Right lobe of liver (tissue), 6 donors: ENCODE data around the gene LONP2. TPM values are rescaled to one million over a fixed set of nuclear protein-coding genes. Genes with fewer than 3 reads are reported as not detected.
"Not testable (repeated sequence)": the region's sequence is repeated elsewhere in the genome, so short reads cannot be mapped to it uniquely, and the experiment has no call there.

Source experiments
- ATAC-seq, 4 donors: fragments of 200-7000 bp; cut with Tn5 transposase; one replicate each; pipeline ENCODE4 v1.9.1; 2020; ENCODE audit warnings: mild to moderate bottlenecking in 4 of 4, moderate library complexity in 4 of 4
- DNase-seq, 3 donors: peaks; one replicate each; pipeline ENCODE4 v3.0.0-alpha.2; 2020
- H3K27ac ChIP-seq, 3 donors: fragments of 200-600 bp; one replicate each; pipeline ENCODE4 v1.8.0; 2022
- H3K27me3 ChIP-seq, 2 donors: fragments of 200-600 bp; one replicate each; pipeline ENCODE4 v1.8.0; 2022
- H3K36me3 ChIP-seq, 4 donors: fragments of 200-600 bp; sonication (generic) in 1 of 4; one replicate each; pipeline versions ENCODE4 v1.5.1 to v1.8.0; 2017 to 2022; ENCODE audit warnings: control low read depth in 1 of 4
- H3K4me1 ChIP-seq, 4 donors: fragments of 200-600 bp; sonication (generic) in 1 of 4; one replicate each; pipeline versions ENCODE4 v1.5.1 to v1.8.0; 2017 to 2022; ENCODE audit warnings: control low read depth in 1 of 4
- H3K4me3 ChIP-seq, 3 donors: fragments of 200-600 bp; one replicate each; pipeline ENCODE4 v1.8.0; 2022
- H3K9me3 ChIP-seq, 4 donors: fragments of 200-600 bp; sonication (generic) in 1 of 4; one replicate each; pipeline versions ENCODE4 v1.5.1 to v1.8.0; 2017 to 2022; ENCODE audit warnings: control low read depth in 1 of 4
- POLR2A ChIP-seq: fragments of 450-650 bp; IDR thresholded peaks from one replicate; pipeline ENCODE4 v1.6.1; 2017; ENCODE audit warnings: antibody characterized with exemption, mild to moderate bottlenecking
- WGBS: methylation state at CpG from one replicate; pipeline ENCODE4 v1.1.6; 2018; ENCODE audit warnings: low coverage, low lambda C conversion rate; ENCODE audit not compliant: insufficient coverage; ENCODE audit errors: missing lambda C conversion rate; 5-methylcytosine and 5-hydroxymethylcytosine counted together
- intact Hi-C, 2 donors: fragments of 100-400 bp; cut with DNase I; formaldehyde crosslinking; loops; one replicate each; pipeline versions ENCODE4 v1.11.2 to v1.14.1; 2022
- total RNA-seq, 6 experiments: library from RNA; depleted of rRNA in 2 of 6; stranded (reverse); fragments of >200 nt in 2 of 6; fragmentation: NEBNext Ultra II Directional in 3 of 6; extraction: Animal tissue kit (Norgen Biotek cat#: 25700) in 3 of 6; gene quantifications; one replicate each; pipeline versions ENCODE4 v1.1.0 to v1.2.4, GENCODE V29; 2016 to 2023
- TF ChIP-seq, protein P1 (sequence below), 4 donors: fragments of 200-600 bp in 3 of 4; fragments of 450-650 bp in 1 of 4; IDR thresholded peaks; one replicate each; pipeline versions ENCODE4 v1.5.1 to v1.8.0; 2016 to 2022; ENCODE audit warnings: antibody characterized with exemption in 4 of 4, mild to moderate bottlenecking in 2 of 4
- donor health status: DM: no; HTN: yes; CAD: no.
- donor health status: DM: no; HTN: no; CAD: no.
- donor health status: DM: no; HTN: no; CAD: no.
- donor health status: DM: no; HTN: yes; CAD: no.
- donor health status: DM: no; HTN: yes; CAD: no.

LONP2 gene
- total RNA-seq, 6 experiments from 2014 or later = 102 to 164 (median 153) TPM

DNA sequence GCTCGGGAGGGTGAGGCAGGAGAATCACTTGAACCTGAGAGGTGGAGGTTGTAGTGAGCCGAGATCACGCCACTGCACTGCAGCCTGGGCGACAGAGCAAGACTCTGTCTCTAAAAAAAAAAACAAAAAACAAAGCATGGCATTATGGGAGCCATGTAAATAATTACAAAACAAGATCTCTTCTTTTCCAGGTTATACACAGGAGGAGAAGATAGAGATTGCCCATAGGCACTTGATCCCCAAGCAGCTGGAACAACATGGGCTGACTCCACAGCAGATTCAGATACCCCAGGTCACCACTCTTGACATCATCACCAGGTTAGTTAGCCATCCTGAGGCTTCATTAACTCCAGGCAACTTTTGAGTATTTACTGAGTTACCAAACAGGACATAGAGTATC lies 55.4 kb downstream of the LONP2 start:
- H3K27ac ChIP-seq = peak overlapping the region in 1 of 3 donors; percentile 44
- DNase-seq (no peak), ATAC-seq (peak; percentile 48 to 73 (median 54))
- no peak overlapping the region for H3K4me3 ChIP-seq
- peaks cover 0 to 59% (median 40%) of the 10 kb centered on the region in 4 donors for H3K36me3 ChIP-seq
- WGBS = 39% methylated on average over 4 of the region's 4 CpGs
- H3K4me1 ChIP-seq = peaks cover 0 to 33% (median 9%) of the 10 kb centered on the region in 4 donors
- no peak for TF ChIP-seq POLR2A
- TF ChIP-seq, protein P1, sequence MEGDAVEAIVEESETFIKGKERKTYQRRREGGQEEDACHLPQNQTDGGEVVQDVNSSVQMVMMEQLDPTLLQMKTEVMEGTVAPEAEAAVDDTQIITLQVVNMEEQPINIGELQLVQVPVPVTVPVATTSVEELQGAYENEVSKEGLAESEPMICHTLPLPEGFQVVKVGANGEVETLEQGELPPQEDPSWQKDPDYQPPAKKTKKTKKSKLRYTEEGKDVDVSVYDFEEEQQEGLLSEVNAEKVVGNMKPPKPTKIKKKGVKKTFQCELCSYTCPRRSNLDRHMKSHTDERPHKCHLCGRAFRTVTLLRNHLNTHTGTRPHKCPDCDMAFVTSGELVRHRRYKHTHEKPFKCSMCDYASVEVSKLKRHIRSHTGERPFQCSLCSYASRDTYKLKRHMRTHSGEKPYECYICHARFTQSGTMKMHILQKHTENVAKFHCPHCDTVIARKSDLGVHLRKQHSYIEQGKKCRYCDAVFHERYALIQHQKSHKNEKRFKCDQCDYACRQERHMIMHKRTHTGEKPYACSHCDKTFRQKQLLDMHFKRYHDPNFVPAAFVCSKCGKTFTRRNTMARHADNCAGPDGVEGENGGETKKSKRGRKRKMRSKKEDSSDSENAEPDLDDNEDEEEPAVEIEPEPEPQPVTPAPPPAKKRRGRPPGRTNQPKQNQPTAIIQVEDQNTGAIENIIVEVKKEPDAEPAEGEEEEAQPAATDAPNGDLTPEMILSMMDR (IDR thresholded peaks at IDR 0.05) = no peak
- H3K27me3 ChIP-seq = no peaks in the 10 kb centered on the region
- intact Hi-C loops = no loop called here
- no peaks in the 10 kb centered on the region for H3K9me3 ChIP-seq

DNA sequence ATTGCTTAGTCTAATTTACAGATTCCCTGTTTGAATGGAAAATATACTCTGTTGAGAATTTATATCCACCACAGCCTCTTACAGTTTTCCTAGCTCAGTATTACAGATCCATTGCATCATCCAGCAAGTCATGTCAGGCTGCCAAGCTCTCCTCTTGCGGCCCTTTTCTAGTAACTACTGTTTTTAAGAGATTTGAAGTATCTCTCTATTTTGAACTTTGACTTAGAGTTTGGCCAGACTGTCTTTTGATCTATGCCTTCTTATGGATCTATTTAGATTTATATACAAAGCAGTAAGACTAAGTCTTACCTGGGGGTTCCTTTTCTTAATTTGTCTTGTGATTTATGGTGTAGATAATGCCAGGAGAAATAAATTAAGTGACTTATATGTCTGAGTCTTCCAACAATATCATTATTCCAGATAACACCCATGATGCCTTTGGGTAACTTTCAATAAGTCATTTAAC lies 56.3 kb downstream of the LONP2 start:
- Histone ChIP-seq H3K9me3 (no peaks in the 10 kb centered on the region), H3K27me3 (no peaks in the 10 kb centered on the region), H3K27ac (peak overlapping the region in 1 of 3 donors; percentile 26), H3K4me1 (peaks cover 0 to 33% (median 9%) of the 10 kb centered on the region in 4 donors), H3K36me3 (peaks cover 0 to 68% (median 47%) of the 10 kb centered on the region in 4 donors), H3K4me3 (no peak overlapping the region)
- DNase-seq (no peak), ATAC-seq (peak; percentile 62 to 82 (median 77))
- WGBS = 0% methylated on average over 1 of the region's 1 CpG
- no peak for TF ChIP-seq POLR2A
- TF ChIP-seq, protein P1 (IDR thresholded peaks at IDR 0.05) = no peak
- intact Hi-C loops = loop anchor here in 1 of 2 donors (10.0 kb wide), 1 partner anchor 46 kb away; no protein-coding TSS in a partner anchor

DNA sequence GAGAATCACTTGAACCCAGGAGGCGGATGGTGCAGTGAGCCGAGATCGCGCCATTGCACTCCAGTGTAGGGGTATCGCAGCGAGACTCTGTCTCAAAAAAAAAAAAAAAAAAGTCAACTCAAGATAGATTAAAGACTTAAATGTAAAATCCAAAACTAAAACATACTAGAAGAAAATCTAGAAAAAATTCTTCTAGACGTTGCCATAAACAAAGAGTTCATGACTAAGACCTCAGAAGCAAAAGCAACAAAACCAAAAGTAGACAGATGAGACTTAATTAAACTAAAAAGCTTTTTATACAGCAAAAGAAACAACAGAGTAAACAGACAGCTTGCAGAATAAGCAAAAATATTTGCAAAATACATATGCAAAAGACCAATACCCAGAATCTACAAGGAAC lies 64.4 kb downstream of the LONP2 start:
- Histone ChIP-seq H3K4me3 (no peak overlapping the region), H3K27me3 (no peaks in the 10 kb centered on the region), H3K27ac (no peak overlapping the region), H3K4me1 (no peaks in the 10 kb centered on the region), H3K36me3 (peaks cover 0 to 47% (median 22%) of the 10 kb centered on the region in 4 donors), H3K9me3 (peaks cover 0 to 2% (median 0%) of the 10 kb centered on the region in 4 donors)
- TF ChIP-seq, protein P1 (IDR thresholded peaks at IDR 0.05) = no peak
- TF ChIP-seq POLR2A = no peak
- intact Hi-C loops = loop anchor here in 1 of 2 donors (10.0 kb wide), 1 partner anchor 54 kb away; no protein-coding TSS in a partner anchor
- 98% methylated on average over 3 of the region's 7 CpGs for WGBS
- no peak for ATAC-seq
- DNase-seq = no peak

DNA sequence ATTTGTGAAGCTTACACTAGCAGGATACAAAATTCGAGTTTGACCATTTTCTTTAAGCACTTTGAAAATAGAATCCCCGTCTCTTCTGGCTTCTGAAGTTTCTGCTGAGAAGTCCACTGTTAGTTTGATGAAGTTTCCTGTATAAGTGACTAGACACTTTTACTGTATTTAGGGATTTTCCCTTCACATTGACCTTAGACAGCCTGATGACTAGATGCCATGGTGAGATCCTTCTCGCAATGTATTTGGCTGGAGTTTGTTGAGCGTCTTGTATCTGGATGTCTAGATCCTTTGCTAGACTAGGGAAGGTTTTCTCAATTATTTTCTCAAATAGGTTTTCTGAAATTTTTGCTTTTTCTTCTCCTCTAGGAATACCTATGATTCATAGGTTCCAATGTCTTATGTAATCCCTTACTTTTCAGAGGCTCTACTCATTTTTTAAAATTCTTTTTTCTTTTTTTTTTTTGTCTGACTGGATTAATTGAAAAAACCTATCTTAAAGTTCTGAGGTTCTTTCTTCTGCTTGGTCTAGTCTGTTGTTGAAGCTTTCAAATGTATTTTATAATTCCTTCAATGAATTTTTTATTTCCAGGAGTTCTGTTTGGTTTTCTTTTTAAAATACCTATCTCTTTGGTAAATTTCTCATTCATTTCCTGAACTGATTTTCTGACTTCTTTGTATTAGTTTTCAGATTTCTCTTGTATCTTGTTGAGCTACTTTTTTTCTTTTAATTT lies 67.0 kb downstream of the LONP2 start:
- WGBS = 98% methylated on average over 4 of the region's 4 CpGs
- intact Hi-C loops = no loop called here
- no peak for DNase-seq
- Histone ChIP-seq H3K27ac (no peak overlapping the region), H3K36me3 (peaks cover 0 to 21% (median 6%) of the 10 kb centered on the region in 4 donors), H3K4me1 (no peaks in the 10 kb centered on the region), H3K9me3 (peaks cover 0 to 2% (median 0%) of the 10 kb centered on the region in 4 donors), H3K4me3 (no peak overlapping the region), H3K27me3 (no peaks in the 10 kb centered on the region)
- no peak for ATAC-seq
- TF ChIP-seq, protein P1 (IDR thresholded peaks at IDR 0.05) = no peak
- TF ChIP-seq POLR2A = no peak

DNA sequence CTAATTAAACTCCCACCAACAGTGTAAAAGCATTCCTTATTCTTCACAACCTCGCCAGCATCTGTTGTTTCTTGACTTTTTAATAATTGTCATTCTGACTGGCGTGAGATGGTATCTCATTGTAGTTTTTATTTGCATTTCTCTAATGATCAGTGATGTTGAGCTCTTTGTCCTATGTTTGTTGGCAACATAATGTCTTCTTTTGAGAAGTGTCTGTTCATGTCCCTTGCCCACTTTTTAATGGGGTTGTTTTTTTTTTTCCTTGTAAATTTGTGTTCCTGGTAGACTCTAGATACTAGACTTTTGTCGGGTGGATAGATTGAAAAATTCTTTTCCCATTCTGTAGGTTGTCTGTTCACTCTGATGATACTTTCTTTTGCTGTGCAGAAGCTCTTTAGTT lies 69.8 kb downstream of the LONP2 start:
- DNase-seq, H3K4me1 ChIP-seq, H3K27me3 ChIP-seq, H3K36me3 ChIP-seq, H3K27ac ChIP-seq, H3K4me3 ChIP-seq, H3K9me3 ChIP-seq, ATAC-seq, intact Hi-C loops: not testable (repeated sequence)
- 96% methylated on average over 3 of the region's 3 CpGs for WGBS
